ENCODE results near the gene PXMP4.
"Not testable (repeated sequence)": the region's sequence is repeated elsewhere in the genome, so short reads cannot be mapped to it uniquely, and the experiment has no call there.

The PXMP4 gene

DNA sequence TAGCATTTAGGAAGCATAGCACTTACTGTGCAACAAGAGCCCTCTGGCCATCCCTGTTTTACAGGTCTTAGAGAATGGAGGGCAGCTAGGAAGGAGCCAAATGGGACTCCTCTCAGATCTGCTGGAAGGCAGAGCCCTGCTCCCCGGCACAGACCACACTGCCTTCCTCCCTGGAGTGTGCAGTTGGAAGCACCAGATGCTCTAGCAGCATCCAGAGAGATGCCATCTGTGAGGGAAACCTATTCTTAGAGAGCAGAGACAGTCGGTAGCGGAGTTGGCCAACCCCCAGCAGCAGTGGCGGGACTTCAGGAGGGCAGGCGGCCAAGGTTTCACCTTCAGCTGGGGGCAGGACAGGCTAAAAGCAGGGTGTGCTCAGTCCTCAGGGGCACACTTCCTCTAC is 17.2 kb downstream of the PXMP4 start:
- DNase-seq (ENCODE audit: low read depth) = no peak

DNA sequence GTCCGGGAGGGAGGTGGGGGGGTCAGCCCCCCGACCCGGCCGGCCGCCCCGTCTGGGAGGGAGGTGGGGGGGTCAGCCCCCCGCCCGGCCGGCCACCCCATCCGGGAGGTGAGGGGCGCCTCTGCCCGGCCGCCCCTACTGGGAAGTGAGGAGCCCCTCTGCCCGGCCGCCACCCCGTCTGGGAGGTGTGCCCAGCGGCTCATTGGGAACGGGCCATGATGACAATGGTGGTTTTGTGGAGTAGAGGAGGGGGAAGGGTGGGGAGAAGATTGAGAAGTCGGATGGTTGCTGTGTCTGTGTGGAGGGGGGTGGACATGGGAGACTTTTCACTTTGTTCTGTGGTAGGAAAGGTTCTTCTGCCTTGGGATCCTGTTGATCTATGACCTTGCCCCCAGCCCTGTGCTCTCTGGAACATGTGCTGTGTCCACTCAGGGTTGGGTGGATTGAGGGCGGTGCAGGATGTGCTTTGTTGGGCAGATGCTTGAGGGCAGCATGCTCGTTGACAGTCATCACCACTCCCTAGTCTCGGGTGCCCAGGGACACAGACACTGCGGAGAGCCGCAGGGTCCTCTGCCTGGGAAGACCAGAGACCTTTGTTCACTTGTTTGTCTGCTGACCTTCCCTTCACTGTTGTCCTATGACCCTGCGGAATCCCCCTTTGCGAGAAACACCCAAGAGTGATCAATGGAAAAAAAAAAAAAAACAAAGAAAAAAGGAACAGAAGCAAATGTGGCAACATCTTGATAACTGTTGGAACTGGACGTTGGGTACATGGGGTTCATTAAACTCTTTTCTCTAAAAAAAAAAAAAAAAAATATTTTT is 18.3 kb downstream of the PXMP4 start:
- DNase-seq (ENCODE audit: low read depth) = no peak

DNA sequence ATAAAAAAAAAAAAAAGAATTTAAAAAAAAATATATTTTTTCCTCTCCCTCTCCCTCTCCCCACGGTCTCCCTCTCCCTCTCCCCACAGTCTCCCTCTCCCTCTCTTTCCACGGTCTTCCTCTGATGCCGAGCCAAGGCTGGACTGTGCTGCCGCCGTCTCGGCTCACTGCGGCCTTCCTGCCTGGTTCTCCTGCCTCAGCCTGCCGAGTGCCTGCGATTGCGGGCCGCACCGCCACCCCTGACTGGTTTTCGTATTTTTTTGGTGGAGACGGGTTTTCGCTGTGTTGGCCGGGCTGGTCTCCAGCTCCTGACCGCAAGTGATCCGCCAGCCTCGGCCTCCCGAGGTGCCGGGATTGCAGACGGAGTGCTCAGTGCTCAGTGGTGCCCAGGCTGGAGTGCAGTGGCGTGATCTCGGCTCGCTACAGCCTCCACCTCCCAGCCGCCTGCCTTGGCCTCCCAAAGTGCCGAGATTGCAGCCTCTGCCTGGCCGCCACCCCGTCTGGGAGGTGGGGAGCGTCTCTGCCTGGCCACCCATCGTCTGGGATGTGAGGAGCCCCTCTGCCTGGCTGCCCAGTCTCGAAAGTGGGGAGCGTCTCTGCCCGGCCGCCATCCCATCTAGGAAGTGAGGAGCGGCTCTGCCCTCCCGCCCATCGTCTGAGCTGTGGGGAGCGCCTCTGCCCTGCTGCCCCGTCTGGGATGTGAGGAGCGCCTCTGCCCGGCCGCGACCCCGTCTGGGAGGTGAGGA is 19.2 kb downstream of the PXMP4 start:
- DNase-seq (ENCODE audit: low read depth) = not testable (repeated sequence)

DNA sequence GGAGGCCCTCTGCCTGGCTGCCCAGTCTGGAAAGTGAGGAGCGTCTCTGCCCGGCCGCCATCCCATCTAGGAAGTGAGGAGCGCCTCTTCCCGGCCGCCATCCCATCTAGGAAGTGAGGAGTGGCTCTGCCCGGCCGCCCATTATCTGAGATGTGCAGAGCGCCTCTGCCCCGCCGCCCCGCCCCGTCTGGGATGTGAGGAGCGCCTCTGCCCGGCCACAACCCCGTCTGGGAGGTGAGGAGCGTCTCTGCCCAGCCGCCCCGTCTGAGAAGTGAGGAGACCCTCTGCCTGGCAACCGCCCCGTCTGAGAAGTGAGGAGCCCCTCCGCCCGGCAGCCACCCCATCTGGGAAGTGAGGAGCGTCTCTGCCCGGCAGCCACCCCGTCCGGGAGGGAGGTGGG is 21.1 kb downstream of the PXMP4 start:
- not testable (repeated sequence) for DNase-seq (ENCODE audit: low read depth)

DNA sequence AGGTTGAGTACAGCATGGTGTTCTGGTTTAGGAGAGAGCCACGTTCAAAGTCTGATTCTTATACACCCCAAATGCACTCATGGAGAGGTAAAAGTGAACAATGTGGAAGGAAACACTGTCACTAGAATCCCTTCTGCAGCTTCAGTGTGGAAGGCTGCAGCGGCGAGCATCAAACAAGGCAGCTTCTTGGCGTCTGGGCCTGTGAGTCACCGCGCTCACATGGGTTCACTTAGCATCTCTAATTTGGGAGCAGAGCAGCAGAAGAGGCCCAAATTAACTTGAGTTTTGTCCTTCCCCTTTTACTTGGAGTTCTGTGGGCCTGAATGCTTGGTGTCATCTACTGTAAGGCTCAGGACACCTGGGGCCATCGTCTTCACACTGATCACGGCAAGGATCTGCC is 23.0 kb downstream of the PXMP4 start:
- DNase-seq (ENCODE audit: low read depth) = no peak

DNA sequence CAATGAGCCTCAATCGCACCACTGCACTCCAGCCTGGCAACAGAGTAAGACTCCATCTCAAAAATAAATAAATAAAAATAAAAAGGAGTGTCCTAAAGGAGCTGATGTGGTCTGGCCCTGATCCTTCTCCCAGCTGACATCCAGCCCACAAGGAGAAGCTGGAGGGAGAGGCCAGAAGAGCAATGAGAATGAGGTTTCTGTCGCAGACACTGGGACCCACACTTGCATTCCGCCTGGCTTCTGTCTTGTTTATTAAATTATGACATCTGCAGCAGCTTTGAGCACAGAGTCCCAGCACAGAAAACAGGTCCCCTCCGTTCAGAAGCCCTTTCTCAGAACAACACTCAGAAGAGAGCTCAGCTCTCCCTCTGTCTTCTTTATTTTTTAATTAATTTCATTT is 23.7 kb downstream of the PXMP4 start:
- DNase-seq (ENCODE audit: low read depth) = no peak

DNA sequence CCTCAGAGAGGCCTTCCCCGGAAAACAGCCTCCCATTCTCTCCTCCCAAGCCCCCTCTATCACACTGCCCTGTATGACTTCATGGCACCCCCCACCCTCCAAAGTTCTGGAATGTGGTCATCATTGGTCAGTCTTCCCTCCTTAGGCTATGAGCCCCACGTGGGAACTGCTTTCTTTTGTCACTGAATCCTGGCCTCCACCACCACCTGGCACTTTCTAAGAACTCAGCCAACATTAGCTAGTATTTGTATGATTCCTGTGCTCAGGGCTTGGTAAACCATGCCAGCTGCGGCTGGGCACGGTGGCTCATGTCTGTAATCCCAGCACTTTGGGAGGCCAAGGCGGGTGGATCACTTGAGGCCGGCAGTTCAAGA is 25.5 kb downstream of the PXMP4 start:
- DNase-seq (ENCODE audit: low read depth) = no peak

DNA sequence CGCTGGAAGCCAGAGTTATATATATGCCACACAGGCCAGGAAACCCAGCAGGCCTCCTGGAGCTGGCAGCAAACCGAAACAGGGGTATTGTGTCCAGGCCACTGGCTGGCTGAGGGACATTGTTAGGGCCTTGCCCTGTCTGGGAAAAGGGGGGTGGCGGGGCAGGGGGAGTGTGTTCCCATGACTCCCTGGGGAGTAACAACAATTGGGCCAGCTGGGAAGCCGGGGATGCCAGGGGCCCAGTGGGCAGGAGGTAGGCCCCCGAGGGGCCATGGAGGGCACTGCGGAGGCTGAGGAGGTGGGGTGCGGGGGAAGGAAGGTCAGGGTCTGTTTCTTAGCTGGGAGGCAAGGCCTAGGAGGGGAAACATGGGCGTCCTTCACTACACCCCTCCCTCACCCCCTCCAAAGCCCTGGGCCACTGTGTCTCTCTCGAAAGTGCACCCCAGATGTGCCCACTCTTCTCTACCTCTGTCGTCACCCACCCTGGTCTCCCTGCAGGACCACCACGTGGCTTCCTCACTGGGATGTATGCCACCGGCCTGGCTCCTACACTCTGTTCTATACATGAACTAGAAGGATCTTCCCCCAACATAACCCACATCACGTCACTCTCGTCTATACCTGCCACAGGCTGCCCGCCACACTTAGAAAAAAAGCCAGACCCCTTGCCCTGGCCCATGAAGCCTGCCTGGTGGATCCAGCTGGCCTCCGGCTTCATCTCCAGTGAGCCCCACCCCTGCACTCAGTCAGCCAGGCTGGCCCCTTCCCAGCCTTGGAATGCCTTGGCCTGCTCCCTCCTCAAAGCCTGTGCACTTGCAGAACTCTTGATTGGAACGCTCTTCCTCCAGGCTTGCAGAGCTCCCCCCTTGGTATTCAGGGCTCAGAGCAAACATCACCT is 26.1 kb downstream of the PXMP4 start:
- DNase-seq (ENCODE audit: low read depth) = no peak

DNA sequence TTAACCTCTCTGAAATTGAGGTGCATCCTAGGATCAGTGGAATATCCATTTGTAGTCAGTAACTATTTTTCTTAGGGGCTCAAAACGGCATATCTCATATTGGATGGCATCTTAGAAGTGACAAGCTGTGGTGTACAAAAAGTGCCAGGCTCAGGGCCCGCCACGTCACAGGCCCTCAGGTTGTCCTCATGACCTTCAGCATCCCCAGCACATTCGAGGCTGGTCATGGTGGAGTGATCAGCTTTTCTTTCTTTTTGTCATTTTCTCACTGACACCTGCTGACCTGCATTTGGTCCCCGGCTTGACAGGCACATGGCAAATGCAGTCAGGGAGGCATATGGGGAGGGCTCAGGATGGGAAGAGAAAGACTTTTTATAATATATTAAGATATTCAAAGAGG is 26.8 kb downstream of the PXMP4 start:
- no peak for DNase-seq (ENCODE audit: low read depth)

DNA sequence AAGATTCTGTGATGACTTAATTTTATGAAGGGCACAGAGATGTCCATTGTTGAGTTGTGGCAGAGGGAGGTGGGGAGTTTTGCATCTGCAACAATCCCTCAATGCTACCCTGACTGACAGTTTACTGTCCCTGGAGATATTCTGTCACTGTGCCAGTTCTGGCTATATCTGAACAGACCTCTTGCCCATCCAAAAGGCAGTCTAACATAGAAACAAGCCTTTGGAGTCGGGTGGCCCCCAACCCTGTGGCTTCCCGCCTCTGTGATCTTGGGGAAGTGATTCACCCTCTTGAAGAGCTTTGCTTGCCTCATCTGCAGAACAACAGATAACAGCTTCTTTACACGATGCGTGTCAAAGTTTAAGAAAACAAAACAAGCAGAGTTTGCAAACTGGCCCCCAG is 30.1 kb downstream of the PXMP4 start:
- DNase-seq (ENCODE audit: low read depth) = peak; percentile 33

DNA sequence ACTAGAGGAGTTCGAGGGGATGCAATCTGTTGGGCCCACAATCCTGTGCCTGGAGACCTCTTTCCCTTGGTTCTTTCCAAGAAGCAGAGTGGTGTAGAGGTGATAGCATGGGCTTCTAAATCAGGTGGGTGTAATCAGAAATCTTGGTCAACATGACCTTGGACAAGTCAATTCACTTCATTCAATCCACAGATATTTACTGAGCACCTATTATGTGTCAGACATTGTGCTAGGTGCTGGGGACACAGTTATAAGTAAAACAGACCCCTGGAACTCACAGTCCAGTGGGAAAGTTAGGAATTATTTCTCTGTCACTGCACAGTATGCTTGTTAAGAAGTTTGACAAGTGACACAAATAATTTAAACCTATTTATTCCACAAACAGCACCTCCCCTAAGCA is 30.6 kb downstream of the PXMP4 start:
- no peak for DNase-seq (ENCODE audit: low read depth)

DNA sequence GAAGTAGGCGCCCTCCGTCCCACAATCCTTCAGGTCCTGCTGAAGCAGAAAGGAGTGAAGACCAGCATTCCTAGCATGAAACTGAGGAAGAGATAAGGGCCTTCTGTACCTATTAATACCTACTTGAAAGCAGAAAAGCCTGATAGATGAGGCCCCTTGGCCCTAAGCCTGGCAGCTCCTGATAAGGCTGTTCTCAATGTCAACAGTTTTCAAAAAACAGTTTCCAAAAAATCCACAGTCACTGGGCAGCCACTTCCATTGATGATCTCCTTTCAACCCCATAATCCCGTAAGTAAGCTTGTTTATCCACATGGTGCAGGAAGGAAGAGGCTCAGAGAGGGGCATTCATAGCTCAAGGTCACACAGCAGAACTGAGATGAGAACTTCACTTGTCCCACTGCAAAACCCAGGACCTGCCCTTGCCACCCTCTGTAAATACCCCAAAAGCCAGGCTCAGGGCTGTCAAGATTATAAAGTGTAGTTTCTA is 31.1 kb downstream of the PXMP4 start:
- no peak for DNase-seq (ENCODE audit: low read depth)

DNA sequence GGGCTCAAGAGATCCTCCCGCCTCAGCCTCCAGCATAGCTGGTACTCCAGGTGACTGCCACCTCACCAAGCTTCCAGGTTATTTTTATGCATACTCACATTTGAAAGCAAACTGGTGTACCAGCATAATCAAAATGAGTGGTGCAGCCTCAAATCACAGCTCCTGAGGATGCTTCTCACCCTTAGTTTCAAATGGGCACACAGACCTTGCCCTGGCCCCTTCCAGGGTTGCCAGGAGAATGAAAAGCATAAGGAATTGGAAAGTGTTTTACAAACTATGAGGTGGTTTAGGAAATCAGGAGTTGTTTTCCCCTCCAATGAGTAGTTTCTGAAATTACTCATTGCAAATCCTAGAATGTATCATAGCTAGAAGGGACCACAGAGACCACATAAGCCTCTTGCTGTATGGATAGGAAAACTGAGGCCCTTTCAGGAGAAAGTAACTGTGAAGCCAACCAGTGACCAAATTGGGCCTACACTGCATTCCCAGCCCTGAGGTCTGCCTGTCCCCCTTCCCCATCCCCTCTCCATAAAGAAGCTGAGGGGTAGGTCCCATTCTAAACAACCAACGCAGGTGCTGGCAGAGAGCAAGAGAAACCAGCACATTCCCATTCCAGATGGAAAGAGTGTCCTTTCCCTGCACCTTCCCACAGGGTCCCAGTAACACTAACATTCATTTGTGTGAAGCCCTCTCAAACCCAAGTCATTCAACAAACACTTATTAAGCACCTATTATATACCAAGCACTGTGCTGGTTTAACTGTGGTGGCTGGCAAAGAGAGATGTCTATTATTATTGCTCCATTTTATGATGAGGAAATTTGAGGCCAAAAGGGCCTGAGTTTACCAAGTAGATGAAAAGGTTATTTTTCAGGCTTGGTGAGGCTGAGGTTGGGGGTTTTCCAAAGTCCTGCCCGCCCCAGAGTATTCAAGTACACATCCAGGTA is 31.8 kb downstream of the PXMP4 start:
- DNase-seq (ENCODE audit: low read depth) = no peak

DNA sequence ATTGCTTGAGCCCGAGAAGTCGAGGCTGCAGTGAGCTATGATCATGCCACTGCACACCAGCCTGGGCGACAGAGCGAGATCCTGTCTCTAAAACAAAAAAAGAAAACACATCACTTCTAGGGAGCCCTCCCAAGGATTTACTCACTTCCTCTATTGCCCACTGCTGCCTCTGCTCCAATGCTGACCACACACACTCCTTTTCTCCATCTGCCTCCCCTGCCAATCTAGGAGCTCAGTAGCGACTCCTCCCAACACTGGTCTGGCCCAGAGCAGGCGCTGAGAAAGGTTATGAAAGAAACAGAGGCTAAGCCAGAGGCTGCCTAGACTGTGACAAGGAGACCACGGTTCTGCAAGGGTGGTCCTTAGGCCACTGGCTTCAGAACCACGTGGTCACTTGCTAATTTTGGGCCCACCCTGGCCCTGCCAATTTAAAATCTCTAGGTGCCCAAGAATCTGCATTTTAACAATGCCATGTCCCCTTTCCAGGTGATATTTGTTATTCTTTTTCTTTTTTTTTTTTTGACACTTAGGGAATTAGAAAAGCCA is 32.7 kb downstream of the PXMP4 start:
- no peak for DNase-seq (ENCODE audit: low read depth)

DNA sequence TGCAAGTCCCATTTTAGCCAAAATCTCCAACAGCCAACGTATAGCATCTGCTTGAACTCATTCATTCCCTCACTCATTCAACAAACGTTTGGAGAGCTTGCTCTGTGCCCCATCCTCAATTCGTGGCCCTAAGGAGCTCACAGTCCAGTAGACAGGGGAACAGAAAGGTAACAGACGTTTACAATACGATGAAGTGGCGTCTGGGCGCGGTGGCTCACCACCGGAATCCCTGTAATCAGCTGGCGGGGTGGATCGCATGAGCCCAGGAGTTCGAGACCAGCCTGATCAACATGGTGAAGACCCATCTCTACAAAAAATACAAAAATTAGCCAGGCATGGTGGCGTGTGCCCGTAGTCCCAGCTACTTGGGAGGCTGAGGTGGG is 33.1 kb downstream of the PXMP4 start:
- DNase-seq (ENCODE audit: low read depth) = no peak

DNA sequence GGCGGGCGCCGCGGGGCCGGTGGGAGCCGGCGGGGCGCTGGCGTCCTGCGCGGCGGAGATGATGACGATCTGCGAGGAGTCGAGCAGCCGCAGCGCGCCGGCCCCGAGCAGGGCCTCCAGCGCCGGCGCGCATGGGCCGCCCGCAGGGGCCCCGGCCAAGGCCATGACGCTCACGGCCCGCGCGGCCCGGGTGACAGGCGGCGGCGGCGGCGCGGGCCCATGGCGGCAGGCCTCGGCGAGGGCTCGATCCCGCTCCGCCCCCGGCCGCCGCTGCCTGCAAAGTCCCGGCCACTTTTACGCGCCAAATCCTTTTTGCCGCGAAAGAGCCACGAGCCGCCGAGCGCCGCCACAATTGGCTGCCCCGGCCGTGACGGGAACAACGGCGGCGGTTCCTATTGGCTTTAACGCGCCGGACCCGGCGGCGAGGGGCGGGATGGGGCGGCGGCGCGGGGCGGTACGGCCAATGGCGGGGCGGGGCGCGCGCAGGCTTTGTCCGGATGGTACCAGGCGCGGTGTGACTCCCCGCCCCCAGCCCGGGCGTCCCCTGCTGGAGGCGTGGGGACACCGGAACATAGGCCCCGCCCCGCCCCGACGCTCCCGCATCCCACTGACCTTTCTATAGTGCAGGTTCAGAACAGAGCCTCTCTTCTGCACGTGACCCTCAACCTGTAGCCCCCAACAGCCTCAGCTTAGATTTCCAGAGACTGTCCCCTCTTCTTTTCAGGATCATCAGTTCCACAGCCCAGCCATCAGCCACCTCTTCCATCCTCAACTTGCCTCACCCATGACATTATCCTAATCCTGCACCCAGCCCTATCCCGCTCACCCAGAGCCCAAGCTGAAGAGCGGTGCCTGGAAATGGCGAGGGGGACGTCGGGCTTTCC is 33.8 kb downstream of the PXMP4 start, which contains the start of gene E2F1:
TSS of gene E2F1 (minus strand) at position 286 of the 884 bp plus-strand sequence. CDS start at position 165, 121 bp downstream.
- DNase-seq (ENCODE audit: low read depth) = peak; percentile 89

DNA sequence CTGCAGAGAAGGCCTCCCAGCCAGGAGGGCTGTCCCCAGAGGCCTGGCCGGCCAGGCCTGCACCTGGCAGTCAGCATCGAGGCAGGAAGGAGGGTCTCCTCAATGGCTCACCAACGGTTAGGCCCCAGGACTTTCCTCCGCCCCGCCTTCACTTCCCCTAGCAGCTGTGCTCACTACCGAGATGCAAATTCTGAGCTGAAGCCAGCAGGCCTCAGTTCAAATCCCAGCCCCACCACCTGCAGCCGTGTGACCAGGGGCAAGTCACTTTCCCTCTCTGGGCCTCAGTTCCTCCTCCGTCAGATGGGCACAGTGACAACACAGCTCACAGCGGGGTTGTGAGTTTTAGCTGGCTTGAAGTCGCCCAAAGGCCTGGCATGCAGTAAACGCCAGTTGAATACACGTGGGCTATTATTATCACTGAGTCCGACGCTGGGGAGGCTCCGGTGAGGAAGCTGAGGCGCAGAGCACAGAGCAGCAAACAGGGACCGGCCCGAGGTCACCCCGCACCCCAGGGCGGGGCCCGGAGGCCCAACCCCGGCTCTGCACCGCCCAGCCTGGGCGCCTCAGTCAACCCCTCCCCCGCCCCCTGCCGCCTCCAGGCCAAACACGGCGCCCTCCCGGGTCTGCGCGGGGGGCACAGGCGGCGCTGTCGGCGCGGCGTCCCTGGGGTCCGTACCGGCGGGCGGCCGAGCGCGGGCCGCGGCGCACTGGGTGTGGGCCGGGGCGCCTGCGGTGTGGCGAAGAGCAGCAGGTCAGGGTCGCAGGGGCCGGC is 34.6 kb downstream of the PXMP4 start:
- DNase-seq (ENCODE audit: low read depth) = no peak

DNA sequence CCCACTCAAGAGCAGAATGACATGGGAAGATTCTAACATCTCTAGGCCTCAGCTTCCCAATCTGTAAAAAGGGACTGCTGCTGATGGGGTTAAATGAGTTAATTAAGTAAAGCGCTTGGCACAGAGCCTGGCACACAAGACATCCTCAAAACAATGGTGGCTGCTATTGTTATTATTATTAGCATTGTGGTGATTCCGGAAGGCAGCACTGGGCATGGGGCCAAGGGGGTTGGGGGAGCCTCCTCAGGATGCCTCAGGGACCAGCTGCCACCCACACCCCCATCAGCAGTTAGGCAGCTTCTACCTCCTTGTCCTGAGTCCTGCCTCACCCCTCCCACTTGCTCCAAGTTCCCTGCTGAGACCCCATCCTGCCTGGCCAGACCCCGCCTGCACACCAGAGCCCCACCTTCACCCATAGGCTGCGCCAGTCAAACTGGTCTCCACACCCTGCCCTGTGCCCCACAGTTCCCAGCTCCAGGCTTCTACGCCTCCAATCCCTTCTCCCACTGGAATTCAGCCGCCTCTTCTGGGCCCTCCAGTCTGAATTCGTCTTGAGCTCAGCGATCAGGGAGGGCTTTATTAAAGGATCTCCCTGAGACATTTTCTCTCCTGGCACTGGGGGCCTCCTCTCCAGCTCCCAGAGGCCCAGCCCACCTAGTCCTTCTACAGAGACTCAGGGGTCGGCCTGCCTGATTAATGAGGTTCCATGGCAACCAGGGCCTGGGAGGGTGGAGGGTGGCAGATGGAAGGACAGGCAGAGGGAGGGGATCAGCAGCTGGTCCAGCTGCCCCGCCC is 35.4 kb downstream of the PXMP4 start:
- no peak for DNase-seq (ENCODE audit: low read depth)

Data from activated T-cell treated with anti-CD3 and anti-CD28 coated beads for 1 hour (primary cell).